GM12878 (cell line): Measurements from ENCODE around the gene PHACTR1. TPM values are rescaled to one million over a fixed set of nuclear protein-coding genes. Genes with fewer than 3 reads are reported as not detected.

Experiments
- ATAC-seq: fragments of 200-7000 bp; cut with Tn5 transposase; 3 replicates; pipeline ENCODE4 v1.9.1; 2020; ENCODE audit warnings: mild to moderate bottlenecking, moderate library complexity
- BruUV-seq: library from RNA; stranded (reverse); fragments of 400-500 nt; replicated peaks from 2 replicates; lab custom pipeline; 2021; lab: Mats Ljungman, UMichigan
- CTCF ChIA-PET: fragments of 300-600 bp; sonication (Branson Sonifier 250); formaldehyde crosslinking; extraction: SDS; loops from one replicate; lab custom pipeline; 2021; ENCODE audit warnings: inconsistent platforms; lab: Yijun Ruan, JAX
- POLR2A ChIA-PET: fragments of 350-600 bp; formaldehyde crosslinking; extraction: SDS; loops from one replicate; lab custom pipeline; 2021; ENCODE audit warnings: inconsistent platforms; lab: Charles Lee
- RAD21 ChIA-PET: fragments of 300-600 bp; sonication (Branson Sonifier 250); formaldehyde crosslinking; loops from one replicate; lab custom pipeline; 2023; ENCODE audit warnings: antibody characterized with exemption; ENCODE audit not compliant: unreplicated experiment; lab: Charles Lee
- SMC1A ChIA-PET: fragments of 300-600 bp; sonication (Branson Sonifier 250); formaldehyde crosslinking; loops from one replicate; lab custom pipeline; 2023; ENCODE audit not compliant: unreplicated experiment, uncharacterized antibody; lab: Charles Lee
- DNase-seq: peaks from one replicate; pipeline ENCODE4 v3.0.0-alpha.2; 2011; ENCODE audit warnings: low read depth, low spot score
- FAIRE-seq: peaks from 3 replicates; lab custom pipeline; 2011; peaks lifted over from hg19 to GRCh38; lab: Jason Lieb, UNC
- H2AFZ ChIP-seq: 2 replicates; pipeline ENCODE4 v1.6.0; 2011; ENCODE audit warnings: low read depth, low read length, control low read depth; ENCODE audit not compliant: control insufficient read depth
- H3K27ac ChIP-seq: 2 replicates; pipeline ENCODE4 v1.5.1; 2011; ENCODE audit warnings: control low read depth; ENCODE audit not compliant: control insufficient read depth, insufficient read depth
- H3K27me3 ChIP-seq, 2 experiments: replicated peaks in 1 of 2; 2 replicates each; pipeline versions ENCODE4 v1.6.0 to v1.6.1; 2011; ENCODE audit warnings: low read length in 1 of 2; ENCODE audit not compliant: control insufficient read depth in 2 of 2, insufficient read depth in 2 of 2
- H3K36me3 ChIP-seq, 2 experiments: 2 replicates each; pipeline ENCODE4 v1.5.1; 2011; ENCODE audit warnings: low read length in 1 of 2; ENCODE audit not compliant: control insufficient read depth in 2 of 2, insufficient read depth in 2 of 2
- H3K4me1 ChIP-seq: 2 replicates; pipeline ENCODE4 v1.6.1; 2011; ENCODE audit warnings: mild to moderate bottlenecking, low read length, moderate library complexity, mixed read lengths; ENCODE audit not compliant: control insufficient read depth, insufficient read depth
- H3K4me2 ChIP-seq: 2 replicates; pipeline ENCODE4 v1.6.0; 2011; ENCODE audit warnings: control low read depth; ENCODE audit not compliant: control insufficient read depth, insufficient read depth
- H3K4me3 ChIP-seq: fragments of 200-600 bp; sonication (generic); 2 replicates; pipeline ENCODE4 v1.5.1; 2016
- H3K79me2 ChIP-seq: 2 replicates; pipeline ENCODE4 v1.6.0; 2011; ENCODE audit warnings: low read length; ENCODE audit not compliant: control insufficient read depth, insufficient read depth
- H3K9ac ChIP-seq: 2 replicates; pipeline ENCODE4 v1.8.0; 2011; ENCODE audit warnings: low read length, control low read depth, mixed read lengths; ENCODE audit not compliant: control insufficient read depth, insufficient read depth
- H3K9me3 ChIP-seq: replicated peaks from 3 replicates; pipeline ENCODE4 v1.5.1; 2011; ENCODE audit warnings: mild to moderate bottlenecking, low read length; ENCODE audit not compliant: control insufficient read depth, insufficient read depth
- H4K20me1 ChIP-seq: 2 replicates; pipeline ENCODE4 v1.6.0; 2011; ENCODE audit not compliant: control insufficient read depth, insufficient read depth
- BMI1 ChIP-seq: fragments of 450-650 bp; IDR thresholded peaks from 2 replicates; pipeline ENCODE4 v1.6.1; 2016; ENCODE audit warnings: mild to moderate bottlenecking, moderate library complexity, borderline replicate concordance
- BRCA1 ChIP-seq: IDR thresholded peaks from 2 replicates; pipeline ENCODE4 v1.6.1; 2011; ENCODE audit warnings: low read depth, low read length, improper control_type of control experiment
- EP300 ChIP-seq, 2 experiments: fragments of 150-350 bp in 1 of 2; IDR thresholded peaks; 2 replicates each; pipeline ENCODE4 v1.6.1; 2011 to 2012; ENCODE audit warnings: low read depth in 2 of 2, low read length in 2 of 2, borderline replicate concordance in 1 of 2, improper control_type of control experiment in 1 of 2, inconsistent platforms in 1 of 2; ENCODE audit not compliant: control insufficient read depth in 1 of 2
- GATAD2B ChIP-seq: fragments of 450-650 bp; conservative IDR thresholded peaks from 2 replicates; pipeline ENCODE4 v1.6.1; 2017; ENCODE audit warnings: low read depth, mild to moderate bottlenecking, moderate library complexity
- HDGF ChIP-seq: fragments of 450-650 bp; IDR thresholded peaks from 2 replicates; pipeline ENCODE4 v1.6.1; 2016; ENCODE audit warnings: antibody characterized with exemption
- JUND ChIP-seq: IDR thresholded peaks from 2 replicates; pipeline ENCODE4 v1.6.1; 2012; ENCODE audit warnings: low read depth, mild to moderate bottlenecking, low read length, improper control_type of control experiment, moderate library complexity
- MEF2A ChIP-seq: IDR thresholded peaks from 2 replicates; pipeline ENCODE4 v1.6.1; 2011; ENCODE audit warnings: low read depth, mild to moderate bottlenecking, low read length, moderate library complexity; ENCODE audit not compliant: insufficient read depth
- MYB ChIP-seq: fragments of 150-350 bp; IDR thresholded peaks from 2 replicates; pipeline ENCODE4 v1.6.1; 2014; ENCODE audit warnings: mild to moderate bottlenecking, low read depth, low read length, borderline replicate concordance
- RBBP5 ChIP-seq: fragments of 200-600 bp; sonication (generic); conservative IDR thresholded peaks from 2 replicates; pipeline ENCODE4 v1.6.1; 2016
- RELA ChIP-seq: fragments of 450-650 bp; IDR thresholded peaks from 2 replicates; pipeline ENCODE4 v1.8.0; 2014; ENCODE audit warnings: borderline replicate concordance; ENCODE audit not compliant: partially characterized antibody
- SP1 ChIP-seq: IDR thresholded peaks from one replicate; pipeline ENCODE4 v1.6.1; 2011; ENCODE audit warnings: low read depth, low read length
- SPI1 ChIP-seq: IDR thresholded peaks from 2 replicates; pipeline ENCODE4 v1.6.1; 2011; ENCODE audit warnings: low read depth, mild to moderate bottlenecking, low read length, moderate library complexity, borderline replicate concordance; ENCODE audit not compliant: insufficient read depth
- ZNF622 ChIP-seq: fragments of 450-650 bp; IDR thresholded peaks from 2 replicates; pipeline ENCODE4 v1.6.1; 2017; ENCODE audit warnings: mild to moderate bottlenecking, inconsistent platforms
- WGBS: methylation state at CpG from one replicate; pipeline ENCODE4 v1.1.6; 2016; ENCODE audit warnings: low lambda C conversion rate; ENCODE audit not compliant: insufficient replicate concordance, insufficient coverage; ENCODE audit errors: missing lambda C conversion rate; 5-methylcytosine and 5-hydroxymethylcytosine counted together
- in situ Hi-C: fragments of 300-500 bp; cut with MboI; formaldehyde crosslinking; loops from 9 replicates; pipeline ENCODE4 v1.14.3; 2018; ENCODE audit warnings: mixed read lengths
- intact Hi-C: fragments of 100-400 bp; cut with micrococcal nuclease; formaldehyde crosslinking; loops from one replicate; pipeline ENCODE4 v1.14.2; 2022; ENCODE audit not compliant: unreplicated experiment
- polyA plus RNA-seq, 11 experiments: library from polyadenylated mRNA; depleted of rRNA in 4 of 11; unstranded in 6 of 11; stranded (reverse) in 5 of 11; fragments of >200 nt; fragmentation: Nextera tagmentation in 4 of 11; fragmentation: Illumina TruSeq in 1 of 11; extraction: Ambion mirVana in 4 of 11; extraction: Trizol in 1 of 11; gene quantifications; 1 replicate in 1 of 11; 2 replicates in 10 of 11; pipeline versions ENCODE4 v1.2.1 to v1.2.3, GENCODE V29; 2011 to 2016; ENCODE audit warnings: inconsistent platforms in 2 of 11, missing spikeins in 2 of 11, low read depth in 1 of 11
- total RNA-seq, 4 experiments: library from RNA; depleted of rRNA in 3 of 4; stranded (reverse); fragments of >200 nt in 3 of 4; fragmentation: Illumina TruSeq in 1 of 4; extraction: Trizol in 1 of 4; gene quantifications; 2 replicates each; pipeline versions ENCODE4 v1.2.1 to v1.2.3, GENCODE V29; 2013 to 2021
- TF ChIP-seq, protein P1 (sequence below): IDR thresholded peaks from 2 replicates; pipeline ENCODE4 v1.6.1; 2011; ENCODE audit warnings: borderline replicate concordance, low read depth, mild to moderate bottlenecking, moderate library complexity, low read length; ENCODE audit not compliant: insufficient read depth, poor library complexity, severe bottlenecking
- TF ChIP-seq, protein P2 (sequence below): fragments of 450-650 bp; IDR thresholded peaks from 2 replicates; pipeline ENCODE4 v1.6.1; 2017; ENCODE audit warnings: mild to moderate bottlenecking, moderate library complexity
- TF ChIP-seq, protein P3 (sequence below): IDR thresholded peaks from 2 replicates; pipeline ENCODE4 v1.6.1; 2012; ENCODE audit warnings: low read length, inconsistent platforms

Gene PHACTR1
- total and polyA plus RNA-seq, 10 of the 15 experiments (the other 5 are each of a cell fraction or from before 2014, with no cell fraction given): 34.2 to 94.6 (median 62.3) TPM

DNA sequence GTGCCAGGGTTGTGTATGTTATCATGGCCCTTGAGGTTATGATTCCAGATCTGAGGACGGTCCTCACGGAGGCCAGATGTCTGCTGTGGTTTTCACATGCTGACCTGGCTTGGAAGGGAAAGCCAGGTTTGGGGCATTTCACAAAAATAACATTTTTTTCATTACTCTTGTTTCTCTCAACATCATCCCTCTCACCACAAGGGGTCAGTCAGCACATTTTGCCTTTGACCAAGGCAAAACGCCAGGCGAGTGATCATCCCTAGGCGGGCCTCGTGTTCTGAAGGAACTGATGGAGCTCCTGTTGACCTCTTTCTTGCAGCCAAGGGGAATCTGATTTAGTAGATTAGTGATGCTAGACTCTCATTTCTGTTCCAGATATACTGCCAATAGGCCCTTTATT lies 478.3 kb downstream of the PHACTR1 start (continued):
- TF ChIP-seq, protein P1, sequence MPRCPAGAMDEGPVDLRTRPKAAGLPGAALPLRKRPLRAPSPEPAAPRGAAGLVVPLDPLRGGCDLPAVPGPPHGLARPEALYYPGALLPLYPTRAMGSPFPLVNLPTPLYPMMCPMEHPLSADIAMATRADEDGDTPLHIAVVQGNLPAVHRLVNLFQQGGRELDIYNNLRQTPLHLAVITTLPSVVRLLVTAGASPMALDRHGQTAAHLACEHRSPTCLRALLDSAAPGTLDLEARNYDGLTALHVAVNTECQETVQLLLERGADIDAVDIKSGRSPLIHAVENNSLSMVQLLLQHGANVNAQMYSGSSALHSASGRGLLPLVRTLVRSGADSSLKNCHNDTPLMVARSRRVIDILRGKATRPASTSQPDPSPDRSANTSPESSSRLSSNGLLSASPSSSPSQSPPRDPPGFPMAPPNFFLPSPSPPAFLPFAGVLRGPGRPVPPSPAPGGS: no peak
- TF ChIP-seq GATAD2B (no peak), BMI1 (no peak), HDGF (no peak), ZNF622 (no peak)

DNA sequence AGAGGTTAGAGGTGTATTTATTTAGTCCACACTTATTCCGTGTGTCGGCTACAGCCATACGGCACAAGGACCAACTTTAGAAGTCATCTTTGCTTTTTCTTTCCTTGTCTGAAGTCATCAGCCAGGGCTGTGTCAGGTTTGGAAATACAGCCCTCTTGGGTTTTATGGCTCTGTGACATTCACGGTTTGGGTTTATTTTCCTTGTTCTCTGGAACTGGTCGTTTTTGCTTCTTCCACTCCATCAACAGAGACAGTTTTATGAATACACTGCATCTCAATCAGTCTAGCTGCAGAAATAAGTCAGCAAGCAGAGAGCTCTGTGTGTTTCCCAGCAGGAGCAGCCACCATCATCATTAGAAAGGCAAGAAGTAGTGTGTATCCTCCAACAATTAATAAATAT lies 479.2 kb downstream of the PHACTR1 start:
- Histone ChIP-seq H3K4me3 (no peak overlapping the region), H3K4me1 (no peaks in the 10 kb centered on the region), H3K36me3 (no peaks in the 10 kb centered on the region), H3K9ac (no peak overlapping the region), H4K20me1 (no peaks in the 10 kb centered on the region), H3K27me3 (peaks cover 1 to 5% of the 10 kb centered on the region in 2 experiments; a peak in 3 of 4 replicates), H3K9me3 (no peaks in the 10 kb centered on the region), H3K79me2 (no peaks in the 10 kb centered on the region), H2AFZ (no peak overlapping the region), H3K27ac (no peak overlapping the region), H3K4me2 (no peak overlapping the region)
- in situ Hi-C loops (loop anchor here (5.0 kb wide), 1 partner anchor 136 kb away; no protein-coding TSS in a partner anchor), intact Hi-C loops (loop anchor here (1.0 to 10.0 kb wide), 3 partner anchors 82 to 419 kb away; partner anchors contain the start of gene NOL7)
- ATAC-seq: no peak
- ChIA-PET CTCF (interaction anchor here (1.0 to 7.3 kb wide), 13 partner anchors 9 to 380 kb away, joined by 3 to 169 read pairs (median 6); partner anchors contain the start of gene TBC1D7), RAD21 (interaction anchor here (1.1 to 6.3 kb wide), 9 partner anchors 65 to 141 kb away, joined by 4 to 124 read pairs (median 6); partner anchors contain the start of gene TBC1D7), SMC1A (interaction anchor here (0.6 to 4.4 kb wide), 16 partner anchors 17 to 379 kb away, joined by 3 to 52 read pairs (median 4); partner anchors contain the start of genes SIRT5 and TBC1D7), POLR2A (interaction anchor here (1.6 kb wide), 1 partner anchor 135 kb away, joined by 8 read pairs; no protein-coding TSS in a partner anchor)
- FAIRE-seq: no peak
- no peak for DNase-seq
- no TSS peak for BruUV-seq
- 69% methylated on average over 5 of the region's 5 CpGs for WGBS
- TF ChIP-seq JUND (no peak), EP300 (IDR thresholded peaks at IDR 0.05; ENCODE audit: borderline replicate concordance in 1 of 2, control insufficient read depth in 1 of 2, low read depth in 2 of 2, low read length in 2 of 2) (no peak), SP1 (no peak), BRCA1 (no peak), RELA (no peak), SPI1 (no peak), MEF2A (no peak), MYB (no peak), RBBP5 (no peak)
- TF ChIP-seq, protein P2, sequence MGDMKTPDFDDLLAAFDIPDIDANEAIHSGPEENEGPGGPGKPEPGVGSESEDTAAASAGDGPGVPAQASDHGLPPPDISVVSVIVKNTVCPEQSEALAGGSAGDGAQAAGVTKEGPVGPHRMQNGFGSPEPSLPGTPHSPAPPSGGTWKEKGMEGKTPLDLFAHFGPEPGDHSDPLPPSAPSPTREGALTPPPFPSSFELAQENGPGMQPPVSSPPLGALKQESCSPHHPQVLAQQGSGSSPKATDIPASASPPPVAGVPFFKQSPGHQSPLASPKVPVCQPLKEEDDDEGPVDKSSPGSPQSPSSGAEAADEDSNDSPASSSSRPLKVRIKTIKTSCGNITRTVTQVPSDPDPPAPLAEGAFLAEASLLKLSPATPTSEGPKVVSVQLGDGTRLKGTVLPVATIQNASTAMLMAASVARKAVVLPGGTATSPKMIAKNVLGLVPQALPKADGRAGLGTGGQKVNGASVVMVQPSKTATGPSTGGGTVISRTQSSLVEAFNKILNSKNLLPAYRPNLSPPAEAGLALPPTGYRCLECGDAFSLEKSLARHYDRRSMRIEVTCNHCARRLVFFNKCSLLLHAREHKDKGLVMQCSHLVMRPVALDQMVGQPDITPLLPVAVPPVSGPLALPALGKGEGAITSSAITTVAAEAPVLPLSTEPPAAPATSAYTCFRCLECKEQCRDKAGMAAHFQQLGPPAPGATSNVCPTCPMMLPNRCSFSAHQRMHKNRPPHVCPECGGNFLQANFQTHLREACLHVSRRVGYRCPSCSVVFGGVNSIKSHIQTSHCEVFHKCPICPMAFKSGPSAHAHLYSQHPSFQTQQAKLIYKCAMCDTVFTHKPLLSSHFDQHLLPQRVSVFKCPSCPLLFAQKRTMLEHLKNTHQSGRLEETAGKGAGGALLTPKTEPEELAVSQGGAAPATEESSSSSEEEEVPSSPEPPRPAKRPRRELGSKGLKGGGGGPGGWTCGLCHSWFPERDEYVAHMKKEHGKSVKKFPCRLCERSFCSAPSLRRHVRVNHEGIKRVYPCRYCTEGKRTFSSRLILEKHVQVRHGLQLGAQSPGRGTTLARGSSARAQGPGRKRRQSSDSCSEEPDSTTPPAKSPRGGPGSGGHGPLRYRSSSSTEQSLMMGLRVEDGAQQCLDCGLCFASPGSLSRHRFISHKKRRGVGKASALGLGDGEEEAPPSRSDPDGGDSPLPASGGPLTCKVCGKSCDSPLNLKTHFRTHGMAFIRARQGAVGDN: no peak
- TF ChIP-seq, protein P3, sequence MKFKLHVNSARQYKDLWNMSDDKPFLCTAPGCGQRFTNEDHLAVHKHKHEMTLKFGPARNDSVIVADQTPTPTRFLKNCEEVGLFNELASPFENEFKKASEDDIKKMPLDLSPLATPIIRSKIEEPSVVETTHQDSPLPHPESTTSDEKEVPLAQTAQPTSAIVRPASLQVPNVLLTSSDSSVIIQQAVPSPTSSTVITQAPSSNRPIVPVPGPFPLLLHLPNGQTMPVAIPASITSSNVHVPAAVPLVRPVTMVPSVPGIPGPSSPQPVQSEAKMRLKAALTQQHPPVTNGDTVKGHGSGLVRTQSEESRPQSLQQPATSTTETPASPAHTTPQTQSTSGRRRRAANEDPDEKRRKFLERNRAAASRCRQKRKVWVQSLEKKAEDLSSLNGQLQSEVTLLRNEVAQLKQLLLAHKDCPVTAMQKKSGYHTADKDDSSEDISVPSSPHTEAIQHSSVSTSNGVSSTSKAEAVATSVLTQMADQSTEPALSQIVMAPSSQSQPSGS: no peak
